ENCODE data around the gene RIN3.

GRCh38 chr14:92616178-92616577 lies 102.6 kb downstream of the RIN3 start:
- TF ChIP-seq CTCF (IDR thresholded peaks at IDR 0.05), result no peak
- TF ChIP-seq POLR2A (IDR thresholded peaks at IDR 0.05), result no peak
- TF ChIP-seq EP300 (IDR thresholded peaks at IDR 0.05), result no peak

Measured in suprapubic skin (tissue), 3 donors.